ENCODE data around the gene SHB.
"Not testable (repeated sequence)": the region's sequence is repeated elsewhere in the genome, so short reads cannot be mapped to it uniquely, and the experiment has no call there.

SHB gene

DNA sequence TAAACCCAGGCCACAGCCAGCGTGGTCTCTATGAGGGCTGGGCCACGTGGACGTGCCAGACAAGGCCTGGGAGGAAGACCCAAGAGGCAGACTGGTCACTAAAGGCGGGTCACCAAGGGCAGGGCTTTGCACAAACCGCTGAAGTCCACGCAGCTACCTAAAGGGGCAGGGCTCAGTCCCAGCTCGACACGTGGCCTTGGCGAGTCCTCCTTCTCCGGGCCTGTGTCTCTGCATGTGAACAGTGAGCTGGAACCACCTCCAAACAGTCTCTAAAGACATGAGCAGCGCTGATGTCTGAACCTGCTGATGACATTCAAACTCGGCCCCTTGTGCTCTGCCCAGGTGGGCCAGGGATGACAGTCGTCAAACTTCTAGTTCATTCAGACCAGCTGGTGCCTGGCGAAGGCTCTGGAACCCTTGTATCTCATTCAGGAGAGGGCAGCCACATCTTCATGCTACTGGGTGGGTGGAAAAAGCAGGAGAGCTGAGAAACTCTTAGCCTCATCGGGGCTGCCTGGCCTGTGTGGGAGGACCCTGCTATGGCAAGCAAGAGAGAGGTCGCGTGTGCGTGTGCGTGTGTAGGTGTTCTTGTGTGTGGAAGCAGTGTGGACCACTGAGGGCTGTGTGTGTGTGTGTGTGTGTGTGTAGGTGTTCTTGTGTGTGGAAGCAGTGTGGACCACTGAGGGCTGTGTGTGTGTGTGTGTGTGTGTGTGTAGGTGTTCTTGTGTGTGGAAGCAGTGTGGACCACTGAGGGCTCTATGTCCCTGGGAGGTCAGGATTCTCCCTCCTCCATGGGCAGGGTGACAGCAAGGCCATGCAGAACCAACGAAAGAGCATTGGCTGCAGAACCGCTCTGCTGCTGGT, 151.0 kb downstream of the SHB start:
- no peaks in the 10 kb centered on the region for H3K4me1 Mint-ChIP-seq (ENCODE audit: low read depth)
- H3K27ac Mint-ChIP-seq = no peak overlapping the region
- no peak overlapping the region for H3K4me3 Mint-ChIP-seq
- no peaks in the 10 kb centered on the region for H3K36me3 Mint-ChIP-seq (ENCODE audit: low read depth)
- H3K9me3 Mint-ChIP-seq = no peaks in the 10 kb centered on the region
- no peaks in the 10 kb centered on the region for H3K27me3 Mint-ChIP-seq

DNA sequence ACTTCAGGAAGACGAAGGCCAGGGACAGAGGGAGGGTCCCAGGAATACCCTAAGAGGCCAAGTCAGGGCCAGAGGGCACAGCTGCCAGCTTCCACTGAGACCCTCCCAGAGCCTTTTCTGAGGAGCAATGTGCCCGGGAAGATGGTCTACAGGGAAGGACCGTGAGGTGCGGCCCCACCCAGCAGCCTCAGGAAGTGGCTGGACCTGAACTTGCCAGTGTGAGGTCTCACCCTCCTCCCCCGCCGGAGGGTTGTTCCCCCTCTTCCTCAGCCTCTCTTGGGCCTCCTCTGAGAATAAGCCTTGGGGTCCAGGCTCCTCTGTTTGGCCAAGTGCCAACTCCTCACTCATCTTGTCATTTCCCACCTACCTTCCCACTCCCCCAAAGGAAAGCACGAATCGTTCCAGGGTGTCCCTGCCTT, 151.7 kb downstream of the SHB start:
- Mint-ChIP-seq H3K36me3 (ENCODE audit: low read depth) (no peaks in the 10 kb centered on the region), H3K27ac (no peak overlapping the region), H3K4me1 (ENCODE audit: low read depth) (no peaks in the 10 kb centered on the region), H3K9me3 (no peaks in the 10 kb centered on the region), H3K27me3 (no peaks in the 10 kb centered on the region), H3K4me3 (no peak overlapping the region)

DNA sequence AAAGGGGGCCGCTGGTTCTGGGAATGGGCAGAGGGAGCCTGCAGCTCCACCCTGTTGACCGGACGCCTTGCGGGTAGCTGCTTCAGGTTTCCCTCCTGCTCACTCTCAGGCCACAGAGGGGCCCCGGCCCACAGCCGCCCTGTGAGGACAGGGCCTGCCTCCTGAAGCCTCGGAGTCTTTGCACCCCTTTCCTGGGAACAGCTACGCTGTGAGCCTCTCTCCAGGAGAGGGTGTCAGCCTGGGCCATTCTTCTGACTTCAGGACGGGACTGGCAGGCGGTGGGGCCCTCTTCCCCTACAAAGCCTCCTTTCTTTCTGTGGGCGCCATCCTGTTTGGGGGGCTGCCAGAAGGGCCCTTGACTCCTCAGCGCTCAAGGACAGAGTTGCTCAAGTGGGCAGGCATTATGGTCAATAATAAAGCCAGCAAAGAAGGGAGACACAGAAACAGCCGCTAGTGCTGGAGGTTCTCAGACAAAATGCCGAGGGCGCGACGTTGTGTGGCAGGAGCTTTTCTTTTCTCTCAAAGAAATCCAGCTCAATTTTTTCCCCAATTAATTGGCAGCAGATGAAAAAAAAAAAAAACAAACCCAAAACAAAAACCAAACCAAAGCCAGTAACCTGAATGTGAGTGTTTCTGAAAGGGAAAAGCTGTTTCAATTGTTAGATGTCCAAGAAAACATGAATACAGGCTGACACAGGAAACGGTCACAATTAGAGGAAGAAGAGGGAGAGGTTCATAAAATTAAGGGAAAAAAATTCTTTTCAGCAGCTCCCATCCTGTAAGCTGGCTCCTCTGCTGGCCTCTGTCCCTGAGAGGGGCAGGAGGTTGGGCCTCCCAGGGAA, 152.3 kb downstream of the SHB start:
- Mint-ChIP-seq H3K9me3 (no peaks in the 10 kb centered on the region), H3K36me3 (ENCODE audit: low read depth) (no peaks in the 10 kb centered on the region), H3K4me3 (no peak overlapping the region), H3K27ac (no peak overlapping the region), H3K4me1 (ENCODE audit: low read depth) (no peaks in the 10 kb centered on the region), H3K27me3 (no peaks in the 10 kb centered on the region)

DNA sequence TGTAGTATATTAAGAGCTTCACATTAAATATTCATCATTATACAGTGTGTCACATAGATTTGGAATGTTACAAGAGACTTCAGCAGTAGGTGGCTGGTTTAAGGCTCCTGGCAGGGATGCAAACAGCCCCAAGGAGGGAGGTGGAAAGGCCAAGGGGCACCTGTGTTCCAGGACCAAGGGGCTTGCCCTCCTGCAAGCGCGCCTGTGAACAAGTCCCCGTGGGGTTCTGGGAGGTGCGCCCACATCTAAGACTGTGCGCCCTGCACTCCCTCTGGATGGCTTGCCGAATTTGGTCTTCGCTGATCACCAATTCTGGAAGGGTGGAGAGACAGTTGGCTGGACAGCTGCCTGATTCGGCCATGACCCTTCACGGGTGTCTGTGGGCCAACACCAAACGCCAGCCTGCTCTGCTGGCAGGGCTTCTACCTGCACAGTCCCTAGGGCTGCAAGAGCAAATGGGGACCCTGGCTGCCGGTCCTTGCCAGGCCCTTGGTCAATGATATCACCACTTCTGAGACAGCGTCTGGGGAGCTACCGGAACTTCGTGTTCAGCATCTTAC, 153.0 kb downstream of the SHB start:
- Mint-ChIP-seq H3K36me3 (ENCODE audit: low read depth) (no peaks in the 10 kb centered on the region), H3K9me3 (no peaks in the 10 kb centered on the region), H3K27ac (no peak overlapping the region), H3K27me3 (no peaks in the 10 kb centered on the region), H3K4me3 (no peak overlapping the region), H3K4me1 (ENCODE audit: low read depth) (no peaks in the 10 kb centered on the region)

DNA sequence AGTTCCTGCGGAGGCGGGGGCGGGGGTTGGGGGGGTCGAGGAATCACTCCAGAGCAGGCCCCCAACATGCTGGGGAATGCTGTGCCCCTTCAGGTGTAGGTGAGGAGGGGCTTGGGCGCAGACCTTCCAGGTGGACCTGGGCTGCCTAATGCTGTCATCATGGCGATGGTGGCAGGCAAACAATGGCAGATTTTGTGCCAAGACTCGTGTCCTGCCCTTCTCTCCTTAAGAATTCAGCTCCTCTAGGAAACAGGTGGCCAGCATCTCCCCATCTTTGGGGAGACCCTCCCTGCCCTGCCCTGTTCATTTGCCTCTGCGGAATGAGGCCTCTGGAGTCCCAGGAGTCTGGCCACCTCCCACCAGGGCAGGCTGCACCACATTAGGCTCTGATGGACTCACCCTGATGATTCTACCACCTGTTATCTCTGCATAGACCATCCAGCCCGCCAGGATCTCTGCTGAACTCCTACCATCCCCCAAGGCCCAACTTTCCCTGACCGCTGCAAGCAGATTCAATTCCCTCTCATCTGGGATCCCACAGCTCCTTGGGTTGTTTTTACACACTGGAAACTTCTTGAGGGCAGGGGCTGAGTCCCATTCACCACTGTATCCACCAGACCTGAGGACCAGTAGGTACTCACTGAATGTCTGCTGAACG, 154.2 kb downstream of the SHB start:
- H3K36me3 Mint-ChIP-seq (ENCODE audit: low read depth) = no peaks in the 10 kb centered on the region
- no peaks in the 10 kb centered on the region for H3K27me3 Mint-ChIP-seq
- H3K9me3 Mint-ChIP-seq = no peaks in the 10 kb centered on the region
- H3K4me1 Mint-ChIP-seq (ENCODE audit: low read depth) = no peaks in the 10 kb centered on the region
- H3K4me3 Mint-ChIP-seq = no peak overlapping the region
- H3K27ac Mint-ChIP-seq = no peak overlapping the region

DNA sequence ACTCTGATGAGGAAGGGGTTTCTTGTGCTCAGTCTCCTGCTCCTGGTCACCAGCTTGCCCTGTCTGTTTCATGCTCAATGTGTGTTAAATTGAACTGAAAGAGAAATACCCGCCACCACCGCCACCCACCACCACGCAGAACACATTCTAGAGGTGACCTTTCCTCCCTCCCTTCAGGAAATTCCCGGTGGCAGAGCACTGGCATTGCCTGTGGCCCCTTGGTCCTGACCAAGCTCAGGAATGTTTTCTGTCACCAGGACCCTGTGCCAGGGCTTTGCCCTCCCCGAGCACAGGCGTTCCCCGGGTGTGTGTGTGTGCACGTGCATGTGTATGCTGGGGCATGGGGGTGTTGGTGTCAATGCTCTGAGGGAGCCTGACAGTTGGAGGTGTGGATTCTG, 154.9 kb downstream of the SHB start:
- H3K36me3 Mint-ChIP-seq (ENCODE audit: low read depth) = no peaks in the 10 kb centered on the region
- no peaks in the 10 kb centered on the region for H3K4me1 Mint-ChIP-seq (ENCODE audit: low read depth)
- H3K4me3 Mint-ChIP-seq = no peak overlapping the region
- H3K27ac Mint-ChIP-seq = no peak overlapping the region
- H3K9me3 Mint-ChIP-seq = no peaks in the 10 kb centered on the region
- H3K27me3 Mint-ChIP-seq = no peaks in the 10 kb centered on the region

DNA sequence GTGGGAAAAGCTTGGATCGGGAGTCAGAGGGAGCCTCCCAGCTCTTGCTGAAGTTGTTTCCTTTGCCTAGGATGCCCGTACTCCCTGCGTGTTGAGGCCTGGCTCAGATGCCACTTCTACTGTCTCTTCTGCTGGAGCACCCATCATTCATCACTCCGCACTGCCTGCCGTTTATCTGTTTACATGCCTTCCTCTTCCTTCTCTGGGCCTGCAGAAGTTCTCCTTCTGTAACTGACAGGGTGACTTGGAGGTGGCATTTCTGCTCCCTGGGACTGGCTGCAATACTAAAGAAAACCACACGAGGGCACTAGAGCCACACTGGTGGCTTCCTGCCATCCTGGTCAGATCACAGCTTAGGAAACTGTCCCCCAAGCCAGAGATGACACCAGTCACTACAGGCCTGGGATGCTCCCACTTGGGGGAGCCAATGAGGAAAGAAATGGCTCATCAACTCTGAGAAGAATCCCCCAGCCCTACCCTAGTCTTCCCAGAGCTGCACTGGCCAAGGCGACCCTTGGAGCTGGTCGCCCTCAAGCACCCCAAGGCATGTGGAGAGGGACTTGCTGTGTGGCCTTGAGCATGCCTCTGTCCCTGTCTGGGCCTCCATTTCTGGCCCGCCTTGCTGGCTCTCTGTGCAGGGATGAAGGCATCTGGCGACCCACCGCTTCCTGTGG, 155.4 kb downstream of the SHB start:
- Mint-ChIP-seq H3K36me3 (ENCODE audit: low read depth) (no peaks in the 10 kb centered on the region), H3K27ac (no peak overlapping the region), H3K27me3 (no peaks in the 10 kb centered on the region), H3K4me1 (ENCODE audit: low read depth) (no peaks in the 10 kb centered on the region), H3K9me3 (no peaks in the 10 kb centered on the region), H3K4me3 (no peak overlapping the region)

DNA sequence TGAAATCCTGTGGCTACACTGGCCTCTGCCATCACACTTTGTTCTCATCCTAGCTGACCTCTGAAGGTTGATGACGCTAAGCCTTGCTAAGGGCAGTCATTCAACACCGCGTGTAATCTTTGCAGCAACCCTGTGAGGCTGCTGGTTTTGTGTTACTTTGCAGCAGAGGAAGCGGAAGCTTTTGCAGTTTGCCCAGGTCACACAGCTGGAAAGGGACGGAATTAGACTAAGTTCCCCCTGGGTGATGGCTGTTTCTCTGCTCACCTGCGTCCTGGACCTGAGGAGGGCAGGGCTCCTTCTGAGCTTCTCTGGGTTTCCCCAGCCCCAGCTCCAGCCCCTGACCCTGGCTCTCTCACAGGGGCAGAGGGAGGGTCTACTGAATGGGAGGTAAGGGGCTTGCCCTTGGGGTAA, 157.8 kb downstream of the SHB start:
- H3K27ac Mint-ChIP-seq = no peak overlapping the region
- H3K27me3 Mint-ChIP-seq = no peaks in the 10 kb centered on the region
- no peaks in the 10 kb centered on the region for H3K36me3 Mint-ChIP-seq (ENCODE audit: low read depth)
- H3K4me3 Mint-ChIP-seq = no peak overlapping the region
- H3K9me3 Mint-ChIP-seq = no peaks in the 10 kb centered on the region
- H3K4me1 Mint-ChIP-seq (ENCODE audit: low read depth) = no peaks in the 10 kb centered on the region

DNA sequence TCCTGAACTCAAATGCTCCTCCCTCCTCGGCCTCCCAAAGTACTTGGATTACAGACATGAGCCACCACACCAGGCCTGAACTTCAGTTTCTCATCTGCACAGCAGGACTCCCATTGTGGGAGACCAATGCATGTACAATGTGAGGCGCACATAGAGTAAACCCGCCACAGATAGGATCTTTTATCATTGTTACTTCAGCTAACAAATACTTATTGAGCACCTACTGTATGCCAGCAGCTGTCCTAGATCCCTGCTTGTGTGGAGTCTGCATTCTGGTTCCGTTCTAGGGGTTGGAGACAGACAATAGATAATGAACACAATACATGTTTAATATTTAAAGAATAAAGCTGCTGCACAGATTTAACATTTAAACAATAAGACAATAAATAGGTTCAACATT, 158.8 kb downstream of the SHB start:
- H3K4me3 Mint-ChIP-seq = no peak overlapping the region
- H3K4me1 Mint-ChIP-seq (ENCODE audit: low read depth) = no peaks in the 10 kb centered on the region
- no peaks in the 10 kb centered on the region for H3K27me3 Mint-ChIP-seq
- H3K27ac Mint-ChIP-seq = no peak overlapping the region
- H3K36me3 Mint-ChIP-seq (ENCODE audit: low read depth) = no peaks in the 10 kb centered on the region
- no peaks in the 10 kb centered on the region for H3K9me3 Mint-ChIP-seq

DNA sequence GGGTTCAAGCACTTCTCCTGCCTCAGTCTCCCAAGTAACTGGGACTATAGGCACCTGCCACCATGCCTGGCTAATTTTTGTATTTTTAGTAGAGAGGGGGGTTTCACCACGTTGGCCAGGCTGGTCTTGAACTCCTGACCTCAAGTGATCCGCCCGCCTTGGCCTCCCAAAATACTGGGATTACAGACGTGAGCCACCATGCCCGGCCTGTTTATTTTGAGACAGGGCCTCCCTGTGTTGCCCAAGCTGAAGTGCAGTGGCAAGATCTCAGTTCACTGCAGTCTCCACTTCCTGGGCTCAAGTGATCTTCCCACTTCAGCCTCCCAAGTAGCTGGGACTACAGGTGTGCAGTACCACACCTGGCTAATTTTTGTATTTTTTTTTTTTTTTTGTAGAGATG, 159.2 kb downstream of the SHB start:
- H3K4me3 Mint-ChIP-seq; H3K36me3 Mint-ChIP-seq (ENCODE audit: low read depth); H3K9me3 Mint-ChIP-seq; H3K27me3 Mint-ChIP-seq; H3K4me1 Mint-ChIP-seq (ENCODE audit: low read depth); H3K27ac Mint-ChIP-seq: not testable (repeated sequence)

DNA sequence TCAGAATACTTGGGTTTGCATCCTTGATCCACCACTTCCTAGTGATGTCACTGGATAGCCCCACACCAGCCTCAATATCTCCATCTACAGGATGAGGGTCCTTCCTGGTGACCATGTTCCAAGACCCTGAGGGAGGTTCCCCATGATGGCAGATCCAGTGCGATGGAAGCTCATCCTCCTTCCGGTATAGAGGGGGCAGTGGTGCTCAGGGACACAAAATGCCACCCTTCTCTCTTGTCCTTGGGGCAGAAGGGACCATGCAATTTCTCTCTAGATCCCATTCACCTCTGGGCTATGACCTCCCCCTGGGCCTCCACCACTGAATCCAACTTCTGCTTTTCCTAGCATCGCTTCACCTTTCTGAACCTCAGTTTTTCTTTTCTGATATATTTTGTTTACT, 159.7 kb downstream of the SHB start:
- Mint-ChIP-seq H3K27me3 (no peaks in the 10 kb centered on the region), H3K36me3 (ENCODE audit: low read depth) (no peaks in the 10 kb centered on the region), H3K27ac (no peak overlapping the region), H3K4me3 (no peak overlapping the region), H3K4me1 (ENCODE audit: low read depth) (peaks cover 6% of the 10 kb centered on the region), H3K9me3 (no peaks in the 10 kb centered on the region)

DNA sequence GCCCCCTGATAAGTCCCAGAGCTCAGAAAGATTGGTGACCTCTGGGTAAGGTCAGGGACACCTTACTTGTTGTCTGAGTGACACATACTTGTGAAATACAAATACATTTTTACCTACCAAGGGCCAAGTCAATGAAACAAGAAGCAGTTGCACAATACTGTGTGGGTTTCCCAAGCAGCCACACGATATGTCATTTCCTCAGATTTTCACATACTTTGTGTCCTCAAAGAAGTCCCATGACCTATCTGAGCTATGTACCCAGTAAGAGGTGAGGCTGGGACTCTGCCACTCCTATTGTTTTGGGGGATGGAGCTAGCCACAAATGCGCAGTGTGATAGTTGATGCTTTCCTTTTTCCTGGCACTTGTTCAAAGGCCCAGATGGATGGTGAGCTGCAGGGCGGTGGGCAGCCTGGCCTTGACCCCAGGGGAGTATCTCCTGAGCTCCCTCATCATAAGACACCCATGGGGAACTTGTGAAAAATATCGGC, 160.3 kb downstream of the SHB start:
- Mint-ChIP-seq H3K36me3 (ENCODE audit: low read depth) (no peaks in the 10 kb centered on the region), H3K4me3 (no peak overlapping the region), H3K27me3 (no peaks in the 10 kb centered on the region), H3K9me3 (no peaks in the 10 kb centered on the region), H3K27ac (no peak overlapping the region), H3K4me1 (ENCODE audit: low read depth) (peaks cover 7% of the 10 kb centered on the region)

DNA sequence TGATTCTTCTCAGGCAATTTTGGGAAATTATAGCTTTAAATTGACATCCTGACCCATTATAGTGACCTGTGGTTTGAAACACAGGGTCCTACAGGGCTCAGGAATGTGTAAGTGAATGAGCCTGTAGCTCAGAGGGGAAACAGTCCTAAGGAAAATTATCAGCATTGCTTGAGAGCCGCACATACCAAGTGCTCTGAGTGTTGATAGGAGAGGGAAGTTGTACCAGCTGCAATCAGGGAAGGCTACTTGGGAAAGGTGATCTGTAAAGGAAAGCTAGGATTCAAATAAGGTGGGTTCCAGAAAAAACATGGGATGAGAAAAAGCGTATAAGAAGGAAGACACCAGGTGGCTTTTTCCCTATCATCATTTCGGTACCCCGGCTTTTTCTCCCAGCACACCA, 160.7 kb downstream of the SHB start:
- Mint-ChIP-seq H3K36me3 (ENCODE audit: low read depth) (no peaks in the 10 kb centered on the region), H3K4me3 (no peak overlapping the region), H3K27me3 (no peaks in the 10 kb centered on the region), H3K4me1 (ENCODE audit: low read depth) (peaks cover 7% of the 10 kb centered on the region), H3K27ac (no peak overlapping the region), H3K9me3 (no peaks in the 10 kb centered on the region)

All from stimulated activated naive CD8-positive, alpha-beta T cell treated with anti-CD3 and anti-CD28 coated beads, Interleukin-15, Interleukin-2, amounts not matched to agents 100 ng/mL and 50 ng/mL, for 24 hours (primary cell).